Cardiac atrium fibroblast (primary cell): ENCODE data around the gene CRYAA. TPM values are rescaled to one million over a fixed set of nuclear protein-coding genes. Genes with fewer than 3 reads are reported as not detected.

ENCODE experiments used
- total RNA-seq: library from RNA; depleted of rRNA; stranded (reverse); fragments of >200 nt; gene quantifications from 2 replicates; pipeline ENCODE4 v1.2.3, GENCODE V29; 2015

Gene CRYAA
- total RNA-seq, result not detected in 2 replicates

GRCh38 chr21:43168708-43169107 is at the start of gene CRYAA:
Gene CRYAA, plus strand, starts transcription at chr21:43169008. Its CDS starts 92 bp downstream, at chr21:43169100.

Other genes starting within 250 kb of the CRYAA start
- gene ERVH48-1, start 243.4 kb upstream of the CRYAA start, total RNA-seq, result not detected in 2 replicates
- gene PKNOX1, start 194.4 kb upstream of the CRYAA start, total RNA-seq, result 6.7 and 9.6 TPM in 2 replicates
- gene CBS, start 93.2 kb upstream of the CRYAA start, total RNA-seq, result 36.9 and 47.5 TPM in 2 replicates
- 11.5 and 21.5 TPM in 2 replicates for gene U2AF1, start 61.4 kb upstream of the CRYAA start, total RNA-seq